Activated CD8-positive, alpha-beta memory T cell treated with anti-CD3 and anti-CD28 coated beads for 36 hours (primary cell): ENCODE data around the gene EPN1. TPM values are rescaled to one million over a fixed set of nuclear protein-coding genes. Genes with fewer than 3 reads are reported as not detected.

Experiments
- CTCF ChIA-PET: fragments of 350-600 bp; sonication (Branson Sonifier 250); formaldehyde crosslinking; loops from one replicate; lab custom pipeline; 2021; ENCODE audit warnings: antibody characterized with exemption; lab: Charles Lee
- POLR2A ChIA-PET: fragments of 350-600 bp; sonication (Branson Sonifier 250); formaldehyde crosslinking; loops from one replicate; lab custom pipeline; 2021; ENCODE audit warnings: antibody characterized with exemption; lab: Charles Lee
- total RNA-seq, 2 experiments: library from RNA; stranded (reverse); gene quantifications; one replicate each; pipeline ENCODE4 v1.2.3, GENCODE V29; 2021

EPN1 gene
- total RNA-seq, 2 experiments from 2014 or later: 40.1 to 41.8 TPM

- ChIA-PET POLR2A (no interaction called here), CTCF (no interaction called here)
These were observed 5.4 kb upstream of the EPN1 start for GRCh38 chr19:55669418-55670279.

GRCh38 chr19:55670280-55671053, 4.6 kb upstream of the EPN1 start:
- POLR2A ChIA-PET: no interaction called here

GRCh38 chr19:55671054-55671378, 4.0 kb upstream of the EPN1 start:
- POLR2A ChIA-PET: interaction anchor here (0.5 to 1.0 kb wide), 2 partner anchors 11 to 14 kb away, joined by 3 to 5 read pairs; no protein-coding TSS in a partner anchor

More at GRCh38 chr19:55670280-55671053, 4.6 kb upstream of the EPN1 start:
- CTCF ChIA-PET: interaction anchor here (1.2 kb wide), 1 partner anchor 38 kb away, joined by 3 read pairs; no protein-coding TSS in a partner anchor

GRCh38 chr19:55672418-55672817, 2.6 kb upstream of the EPN1 start:
- CTCF ChIA-PET: interaction anchor here (1.3 kb wide), 2 partner anchors 15 to 19 kb away, joined by 4 read pairs; no protein-coding TSS in a partner anchor
- POLR2A ChIA-PET: no interaction called here

More at GRCh38 chr19:55671054-55671378, 4.0 kb upstream of the EPN1 start:
- CTCF ChIA-PET: interaction anchor here (1.2 to 1.3 kb wide), 3 partner anchors 14 to 38 kb away, joined by 3 to 4 read pairs (median 4); no protein-coding TSS in a partner anchor

- POLR2A ChIA-PET: interaction anchor here (0.7 kb wide), 2 partner anchors 15 to 26 kb away, joined by 3 to 4 read pairs; partner anchors contain the start of gene CCDC106
These were observed 1.6 kb upstream of the EPN1 start for GRCh38 chr19:55673465-55673864.

GRCh38 chr19:55673889-55674288, 1.1 kb upstream of the EPN1 start:
- POLR2A ChIA-PET: no interaction called here

More at GRCh38 chr19:55673465-55673864, 1.6 kb upstream of the EPN1 start:
- CTCF ChIA-PET: no interaction called here

GRCh38 chr19:55674459-55674840, 576 bp upstream of the EPN1 start:
- ChIA-PET POLR2A (interaction anchor here (0.5 to 0.6 kb wide), 2 partner anchors 31 to 80 kb away, joined by 3 read pairs; partner anchors contain the start of gene ZNF581), CTCF (no interaction called here)

More at GRCh38 chr19:55673889-55674288, 1.1 kb upstream of the EPN1 start:
- CTCF ChIA-PET: no interaction called here

- CTCF ChIA-PET: interaction anchor here (1.4 kb wide), 1 partner anchor 22 kb away, joined by 5 read pairs; no protein-coding TSS in a partner anchor
These were observed 782 bp downstream of the EPN1 start for GRCh38 chr19:55675661-55676354.

GRCh38 chr19:55676383-55676782, 1.4 kb downstream of the EPN1 start:
- ChIA-PET POLR2A (no interaction called here), CTCF (interaction anchor here (1.4 kb wide), 1 partner anchor 23 kb away, joined by 5 read pairs; no protein-coding TSS in a partner anchor)

More at GRCh38 chr19:55675661-55676354, 782 bp downstream of the EPN1 start:
- POLR2A ChIA-PET: no interaction called here

GRCh38 chr19:55676889-55677505, 2.0 kb downstream of the EPN1 start:
- CTCF ChIA-PET: interaction anchor here (1.4 kb wide), 2 partner anchors 24 to 45 kb away, joined by 5 read pairs; no protein-coding TSS in a partner anchor
- POLR2A ChIA-PET: no interaction called here

GRCh38 chr19:55677572-55678028, 2.6 kb downstream of the EPN1 start:
- POLR2A ChIA-PET: no interaction called here
- CTCF ChIA-PET: interaction anchor here (1.4 kb wide), 1 partner anchor 45 kb away, joined by 5 read pairs; no protein-coding TSS in a partner anchor

- ChIA-PET POLR2A (no interaction called here), CTCF (interaction anchor here (1.4 kb wide), 1 partner anchor 46 kb away, joined by 5 read pairs; no protein-coding TSS in a partner anchor)
These were observed 3.2 kb downstream of the EPN1 start for GRCh38 chr19:55678121-55678671.

- ChIA-PET POLR2A (no interaction called here), CTCF (no interaction called here)
These were observed 4.6 kb downstream of the EPN1 start for GRCh38 chr19:55679343-55680257.

GRCh38 chr19:55680339-55681130, 5.5 kb downstream of the EPN1 start:
- CTCF ChIA-PET: no interaction called here
- POLR2A ChIA-PET: interaction anchor here (0.8 kb wide), 1 partner anchor 23 kb away, joined by 3 read pairs; no protein-coding TSS in a partner anchor

- ChIA-PET CTCF (no interaction called here), POLR2A (interaction anchor here (0.8 kb wide), 1 partner anchor 22 kb away, joined by 3 read pairs; no protein-coding TSS in a partner anchor)
These were observed 6.4 kb downstream of the EPN1 start for GRCh38 chr19:55681131-55682092.
